ENCODE data around the gene GLP2R.
"Not testable (repeated sequence)": the region's sequence is repeated elsewhere in the genome, so short reads cannot be mapped to it uniquely, and the experiment has no call there.

Gene GLP2R

GRCh38 chr17:9907131-9907530, 81.4 kb downstream of the GLP2R start:
- no peak for DNase-seq
- in situ Hi-C loops (cut with HindIII; ENCODE audit: low pct_ligation_motif_present, low pct_unique_long_range_greater_than_20kb, low sequenced_read_pairs): no loop called here

- DNase-seq: no peak
- in situ Hi-C loops (cut with HindIII; ENCODE audit: low pct_ligation_motif_present, low pct_unique_long_range_greater_than_20kb, low sequenced_read_pairs): no loop called here
These were observed 82.3 kb downstream of the GLP2R start for GRCh38 chr17:9907883-9908648.

GRCh38 chr17:9908649-9909042, 82.9 kb downstream of the GLP2R start:
- in situ Hi-C loops (cut with HindIII; ENCODE audit: low pct_ligation_motif_present, low pct_unique_long_range_greater_than_20kb, low sequenced_read_pairs): no loop called here
- DNase-seq: no peak

- in situ Hi-C loops (cut with HindIII; ENCODE audit: low pct_ligation_motif_present, low pct_unique_long_range_greater_than_20kb, low sequenced_read_pairs): no loop called here
These were observed 85.4 kb downstream of the GLP2R start for GRCh38 chr17:9911089-9911488.

GRCh38 chr17:9912121-9913099, 86.7 kb downstream of the GLP2R start:
- in situ Hi-C loops (cut with HindIII; ENCODE audit: low pct_ligation_motif_present, low pct_unique_long_range_greater_than_20kb, low sequenced_read_pairs): no loop called here
- DNase-seq: no peak

More at GRCh38 chr17:9911089-9911488, 85.4 kb downstream of the GLP2R start:
- no peak for DNase-seq

GRCh38 chr17:9913476-9913875, 87.8 kb downstream of the GLP2R start:
- in situ Hi-C loops (cut with HindIII; ENCODE audit: low pct_ligation_motif_present, low pct_unique_long_range_greater_than_20kb, low sequenced_read_pairs): no loop called here
- no peak for DNase-seq

- in situ Hi-C loops (cut with HindIII; ENCODE audit: low pct_ligation_motif_present, low pct_unique_long_range_greater_than_20kb, low sequenced_read_pairs): no loop called here
- DNase-seq: no peak
These were observed 90.4 kb downstream of the GLP2R start for GRCh38 chr17:9916108-9916507.

- no peak for DNase-seq
- in situ Hi-C loops (cut with HindIII; ENCODE audit: low pct_ligation_motif_present, low pct_unique_long_range_greater_than_20kb, low sequenced_read_pairs): no loop called here
These were observed 91.4 kb downstream of the GLP2R start for GRCh38 chr17:9917131-9917530.

GRCh38 chr17:9917801-9918200, 92.1 kb downstream of the GLP2R start:
- in situ Hi-C loops (cut with HindIII; ENCODE audit: low pct_ligation_motif_present, low pct_unique_long_range_greater_than_20kb, low sequenced_read_pairs): no loop called here
- no peak for DNase-seq

- no peak for DNase-seq
These were observed 92.6 kb downstream of the GLP2R start for GRCh38 chr17:9918352-9918751.

GRCh38 chr17:9918804-9919352, 93.2 kb downstream of the GLP2R start:
- no peak for DNase-seq
- in situ Hi-C loops (cut with HindIII; ENCODE audit: low pct_ligation_motif_present, low pct_unique_long_range_greater_than_20kb, low sequenced_read_pairs): no loop called here

More at GRCh38 chr17:9918352-9918751, 92.6 kb downstream of the GLP2R start:
- in situ Hi-C loops (cut with HindIII; ENCODE audit: low pct_ligation_motif_present, low pct_unique_long_range_greater_than_20kb, low sequenced_read_pairs): no loop called here

GRCh38 chr17:9921216-9921615, 95.5 kb downstream of the GLP2R start:
- in situ Hi-C loops (cut with HindIII; ENCODE audit: low pct_ligation_motif_present, low pct_unique_long_range_greater_than_20kb, low sequenced_read_pairs): not testable (repeated sequence)

GRCh38 chr17:9922012-9922848, 96.5 kb downstream of the GLP2R start:
- in situ Hi-C loops (cut with HindIII; ENCODE audit: low pct_ligation_motif_present, low pct_unique_long_range_greater_than_20kb, low sequenced_read_pairs): no loop called here

More at GRCh38 chr17:9921216-9921615, 95.5 kb downstream of the GLP2R start:
- not testable (repeated sequence) for DNase-seq

GRCh38 chr17:9924735-9925191, 99.0 kb downstream of the GLP2R start:
- peak; percentile 85 for DNase-seq
- in situ Hi-C loops (cut with HindIII; ENCODE audit: low pct_ligation_motif_present, low pct_unique_long_range_greater_than_20kb, low sequenced_read_pairs): no loop called here

More at GRCh38 chr17:9922012-9922848, 96.5 kb downstream of the GLP2R start:
- DNase-seq: no peak

GRCh38 chr17:9925457-9925856, 99.7 kb downstream of the GLP2R start:
- in situ Hi-C loops (cut with HindIII; ENCODE audit: low pct_ligation_motif_present, low pct_unique_long_range_greater_than_20kb, low sequenced_read_pairs): no loop called here

GRCh38 chr17:9926150-9926804, 100.6 kb downstream of the GLP2R start:
- in situ Hi-C loops (cut with HindIII; ENCODE audit: low pct_ligation_motif_present, low pct_unique_long_range_greater_than_20kb, low sequenced_read_pairs): no loop called here
- DNase-seq: no peak

More at GRCh38 chr17:9925457-9925856, 99.7 kb downstream of the GLP2R start:
- DNase-seq: no peak

GRCh38 chr17:9928601-9929333, 103.0 kb downstream of the GLP2R start:
- in situ Hi-C loops (cut with HindIII; ENCODE audit: low pct_ligation_motif_present, low pct_unique_long_range_greater_than_20kb, low sequenced_read_pairs): no loop called here
- peak; percentile 82 for DNase-seq
